ENCODE measurements around the gene FYN.

The FYN gene

GRCh38 chr6:111864138-111865048 lies 8.9 kb downstream of the FYN start:
- Histone ChIP-seq H3K27ac (ENCODE audit: low read length) (no peak overlapping the region), H3K9ac (ENCODE audit: low read length) (no peak overlapping the region), H3K36me3 (ENCODE audit: control insufficient read depth, low read depth, low read length) (no peaks in the 10 kb centered on the region), H3K4me3 (ENCODE audit: low read length) (no peak overlapping the region), H3K4me1 (ENCODE audit: control insufficient read depth, low read depth, low read length) (peaks cover 46% of the 10 kb centered on the region), H3K9me3 (ENCODE audit: control insufficient read depth, low read depth, low read length) (no peaks in the 10 kb centered on the region), H3K27me3 (ENCODE audit: control insufficient read depth, insufficient read depth, low read length) (no peaks in the 10 kb centered on the region)

- Histone ChIP-seq H3K4me1 (ENCODE audit: control insufficient read depth, low read depth, low read length) (peaks cover 48% of the 10 kb centered on the region), H3K36me3 (ENCODE audit: control insufficient read depth, low read depth, low read length) (no peaks in the 10 kb centered on the region), H3K4me3 (ENCODE audit: low read length) (no peak overlapping the region), H3K9me3 (ENCODE audit: control insufficient read depth, low read depth, low read length) (no peaks in the 10 kb centered on the region), H3K27me3 (ENCODE audit: control insufficient read depth, insufficient read depth, low read length) (no peaks in the 10 kb centered on the region), H3K9ac (ENCODE audit: low read length) (no peak overlapping the region), H3K27ac (ENCODE audit: low read length) (no peak overlapping the region)
Measured at GRCh38 chr6:111862741-111863140, 10.5 kb downstream of the FYN start.

GRCh38 chr6:111862314-111862713 lies 10.9 kb downstream of the FYN start:
- Histone ChIP-seq H3K4me1 (ENCODE audit: control insufficient read depth, low read depth, low read length) (peaks cover 52% of the 10 kb centered on the region), H3K27me3 (ENCODE audit: control insufficient read depth, insufficient read depth, low read length) (no peaks in the 10 kb centered on the region), H3K4me3 (ENCODE audit: low read length) (no peak overlapping the region), H3K27ac (ENCODE audit: low read length) (peak overlapping the region; percentile 26), H3K9ac (ENCODE audit: low read length) (no peak overlapping the region), H3K36me3 (ENCODE audit: control insufficient read depth, low read depth, low read length) (no peaks in the 10 kb centered on the region), H3K9me3 (ENCODE audit: control insufficient read depth, low read depth, low read length) (no peaks in the 10 kb centered on the region)

GRCh38 chr6:111861431-111861885 lies 11.8 kb downstream of the FYN start:
- Histone ChIP-seq H3K4me1 (ENCODE audit: control insufficient read depth, low read depth, low read length) (peaks cover 55% of the 10 kb centered on the region), H3K4me3 (ENCODE audit: low read length) (peak overlapping the region; percentile 8)

GRCh38 chr6:111858347-111858746 lies 14.9 kb downstream of the FYN start:
- Histone ChIP-seq H3K36me3 (ENCODE audit: control insufficient read depth, low read depth, low read length) (no peaks in the 10 kb centered on the region), H3K9me3 (ENCODE audit: control insufficient read depth, low read depth, low read length) (no peaks in the 10 kb centered on the region), H3K27ac (ENCODE audit: low read length) (no peak overlapping the region), H3K4me1 (ENCODE audit: control insufficient read depth, low read depth, low read length) (peaks cover 67% of the 10 kb centered on the region), H3K4me3 (ENCODE audit: low read length) (no peak overlapping the region), H3K27me3 (ENCODE audit: control insufficient read depth, insufficient read depth, low read length) (no peaks in the 10 kb centered on the region), H3K9ac (ENCODE audit: low read length) (no peak overlapping the region)

More at GRCh38 chr6:111861431-111861885, 11.8 kb downstream of the FYN start:
- Histone ChIP-seq H3K36me3 (ENCODE audit: control insufficient read depth, low read depth, low read length) (no peaks in the 10 kb centered on the region), H3K9me3 (ENCODE audit: control insufficient read depth, low read depth, low read length) (no peaks in the 10 kb centered on the region), H3K9ac (ENCODE audit: low read length) (no peak overlapping the region), H3K27me3 (ENCODE audit: control insufficient read depth, insufficient read depth, low read length) (no peaks in the 10 kb centered on the region), H3K27ac (ENCODE audit: low read length) (no peak overlapping the region)

GRCh38 chr6:111857674-111858337 lies 15.4 kb downstream of the FYN start:
- H3K27me3 ChIP-seq (ENCODE audit: control insufficient read depth, insufficient read depth, low read length) = no peaks in the 10 kb centered on the region
- H3K4me1 ChIP-seq (ENCODE audit: control insufficient read depth, low read depth, low read length) = peaks cover 65% of the 10 kb centered on the region
- no peak overlapping the region for H3K4me3 ChIP-seq (ENCODE audit: low read length)
- H3K9ac ChIP-seq (ENCODE audit: low read length) = no peak overlapping the region
- H3K36me3 ChIP-seq (ENCODE audit: control insufficient read depth, low read depth, low read length) = no peaks in the 10 kb centered on the region
- no peaks in the 10 kb centered on the region for H3K9me3 ChIP-seq (ENCODE audit: control insufficient read depth, low read depth, low read length)
- H3K27ac ChIP-seq (ENCODE audit: low read length) = no peak overlapping the region

- Histone ChIP-seq H3K36me3 (ENCODE audit: control insufficient read depth, low read depth, low read length) (no peaks in the 10 kb centered on the region), H3K27me3 (ENCODE audit: control insufficient read depth, insufficient read depth, low read length) (no peaks in the 10 kb centered on the region), H3K9ac (ENCODE audit: low read length) (no peak overlapping the region), H3K4me1 (ENCODE audit: control insufficient read depth, low read depth, low read length) (peaks cover 54% of the 10 kb centered on the region), H3K9me3 (ENCODE audit: control insufficient read depth, low read depth, low read length) (no peaks in the 10 kb centered on the region), H3K27ac (ENCODE audit: low read length) (no peak overlapping the region), H3K4me3 (ENCODE audit: low read length) (no peak overlapping the region)
Measured at GRCh38 chr6:111855753-111856152, 17.5 kb downstream of the FYN start.

- no peaks in the 10 kb centered on the region for H3K9me3 ChIP-seq (ENCODE audit: control insufficient read depth, low read depth, low read length)
- peaks cover 54% of the 10 kb centered on the region for H3K4me1 ChIP-seq (ENCODE audit: control insufficient read depth, low read depth, low read length)
- H3K4me3 ChIP-seq (ENCODE audit: low read length) = no peak overlapping the region
- H3K27ac ChIP-seq (ENCODE audit: low read length) = no peak overlapping the region
- no peak overlapping the region for H3K9ac ChIP-seq (ENCODE audit: low read length)
- no peaks in the 10 kb centered on the region for H3K27me3 ChIP-seq (ENCODE audit: control insufficient read depth, insufficient read depth, low read length)
- H3K36me3 ChIP-seq (ENCODE audit: control insufficient read depth, low read depth, low read length) = no peaks in the 10 kb centered on the region
Measured at GRCh38 chr6:111854683-111855082, 18.6 kb downstream of the FYN start.

GRCh38 chr6:111852725-111853124 lies 20.5 kb downstream of the FYN start:
- H3K9ac ChIP-seq (ENCODE audit: low read length) = no peak overlapping the region
- H3K4me1 ChIP-seq (ENCODE audit: control insufficient read depth, low read depth, low read length) = peaks cover 49% of the 10 kb centered on the region
- H3K27me3 ChIP-seq (ENCODE audit: control insufficient read depth, insufficient read depth, low read length) = no peaks in the 10 kb centered on the region
- no peaks in the 10 kb centered on the region for H3K36me3 ChIP-seq (ENCODE audit: control insufficient read depth, low read depth, low read length)
- H3K4me3 ChIP-seq (ENCODE audit: low read length) = no peak overlapping the region
- no peak overlapping the region for H3K27ac ChIP-seq (ENCODE audit: low read length)
- H3K9me3 ChIP-seq (ENCODE audit: control insufficient read depth, low read depth, low read length) = no peaks in the 10 kb centered on the region

- no peak overlapping the region for H3K9ac ChIP-seq (ENCODE audit: low read length)
- no peaks in the 10 kb centered on the region for H3K27me3 ChIP-seq (ENCODE audit: control insufficient read depth, insufficient read depth, low read length)
- H3K27ac ChIP-seq (ENCODE audit: low read length) = no peak overlapping the region
- no peaks in the 10 kb centered on the region for H3K36me3 ChIP-seq (ENCODE audit: control insufficient read depth, low read depth, low read length)
- H3K4me1 ChIP-seq (ENCODE audit: control insufficient read depth, low read depth, low read length) = peaks cover 48% of the 10 kb centered on the region
- no peaks in the 10 kb centered on the region for H3K9me3 ChIP-seq (ENCODE audit: control insufficient read depth, low read depth, low read length)
- no peak overlapping the region for H3K4me3 ChIP-seq (ENCODE audit: low read length)
Measured at GRCh38 chr6:111850295-111850937, 22.8 kb downstream of the FYN start.

GRCh38 chr6:111849298-111849697 lies 24.0 kb downstream of the FYN start:
- H3K9ac ChIP-seq (ENCODE audit: low read length) = no peak overlapping the region
- H3K27ac ChIP-seq (ENCODE audit: low read length) = no peak overlapping the region
- no peaks in the 10 kb centered on the region for H3K9me3 ChIP-seq (ENCODE audit: control insufficient read depth, low read depth, low read length)
- H3K4me3 ChIP-seq (ENCODE audit: low read length) = no peak overlapping the region
- no peaks in the 10 kb centered on the region for H3K27me3 ChIP-seq (ENCODE audit: control insufficient read depth, insufficient read depth, low read length)
- H3K36me3 ChIP-seq (ENCODE audit: control insufficient read depth, low read depth, low read length) = no peaks in the 10 kb centered on the region
- peaks cover 50% of the 10 kb centered on the region for H3K4me1 ChIP-seq (ENCODE audit: control insufficient read depth, low read depth, low read length)

Data from iPS-18a (cell line).